Measurements from ENCODE around the gene SCAF8. TPM values are rescaled to one million over a fixed set of nuclear protein-coding genes. Genes with fewer than 3 reads are reported as not detected.

SCAF8 gene, protein sequence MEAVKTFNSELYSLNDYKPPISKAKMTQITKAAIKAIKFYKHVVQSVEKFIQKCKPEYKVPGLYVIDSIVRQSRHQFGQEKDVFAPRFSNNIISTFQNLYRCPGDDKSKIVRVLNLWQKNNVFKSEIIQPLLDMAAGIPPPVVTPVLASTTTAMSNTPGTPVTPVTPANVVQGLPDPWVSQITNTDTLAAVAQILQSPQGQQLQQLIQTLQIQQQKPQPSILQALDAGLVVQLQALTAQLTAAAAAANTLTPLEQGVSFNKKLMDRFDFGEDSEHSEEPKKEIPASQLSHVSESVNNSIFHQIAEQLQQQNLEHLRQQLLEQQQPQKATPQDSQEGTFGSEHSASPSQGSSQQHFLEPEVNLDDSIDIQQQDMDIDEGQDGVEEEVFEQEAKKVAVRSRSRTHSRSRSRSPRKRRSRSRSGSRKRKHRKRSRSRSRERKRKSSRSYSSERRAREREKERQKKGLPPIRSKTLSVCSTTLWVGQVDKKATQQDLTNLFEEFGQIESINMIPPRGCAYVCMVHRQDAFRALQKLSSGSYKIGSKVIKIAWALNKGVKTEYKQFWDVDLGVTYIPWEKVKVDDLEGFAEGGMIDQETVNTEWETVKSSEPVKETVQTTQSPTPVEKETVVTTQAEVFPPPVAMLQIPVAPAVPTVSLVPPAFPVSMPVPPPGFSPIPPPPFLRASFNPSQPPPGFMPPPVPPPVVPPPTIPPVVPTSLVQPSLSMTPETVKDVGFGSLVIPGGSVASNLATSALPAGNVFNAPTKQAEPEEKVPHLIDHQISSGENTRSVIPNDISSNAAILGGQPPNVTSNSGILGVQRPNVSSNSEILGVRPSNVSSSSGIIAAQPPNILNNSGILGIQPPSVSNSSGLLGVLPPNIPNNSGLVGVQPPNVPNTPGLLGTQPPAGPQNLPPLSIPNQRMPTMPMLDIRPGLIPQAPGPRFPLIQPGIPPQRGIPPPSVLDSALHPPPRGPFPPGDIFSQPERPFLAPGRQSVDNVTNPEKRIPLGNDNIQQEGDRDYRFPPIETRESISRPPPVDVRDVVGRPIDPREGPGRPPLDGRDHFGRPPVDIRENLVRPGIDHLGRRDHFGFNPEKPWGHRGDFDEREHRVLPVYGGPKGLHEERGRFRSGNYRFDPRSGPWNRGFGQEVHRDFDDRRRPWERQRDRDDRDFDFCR (N-terminal part only)
- total RNA-seq (10 to 100 TPM; 41.1 to 69.2 (median 54.9) TPM), polyA plus RNA-seq (10 to 100 TPM; 12.4 to 23.1 TPM), total RNA-seq (153 reads per million, percentile 90 among the genes with 10 or more reads in this experiment)

DNA sequence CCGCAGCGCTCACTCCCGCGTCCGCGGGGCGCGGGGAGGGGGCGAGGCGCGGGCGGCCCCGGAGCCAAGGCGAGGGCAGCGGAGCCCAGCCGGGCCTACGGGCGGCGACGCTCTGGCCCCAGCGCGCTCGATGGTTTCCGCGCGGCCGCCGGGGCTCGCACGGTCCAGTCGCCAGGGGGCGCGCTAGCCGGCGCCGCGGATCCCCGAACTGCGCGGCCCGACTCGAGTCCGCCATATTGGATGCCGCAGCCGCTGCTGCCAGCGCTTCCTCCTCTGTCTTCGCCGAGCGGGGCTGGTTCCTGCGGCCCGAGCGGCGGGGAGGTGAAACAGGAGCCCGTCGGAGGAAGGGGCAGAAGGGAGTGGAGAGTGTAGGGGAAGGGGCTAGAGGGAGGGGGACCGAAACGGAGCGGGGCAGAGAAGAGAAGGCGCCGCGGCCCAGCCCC is at the start of gene SCAF8:
Gene SCAF8 (plus strand): TSS at position 234 of the 443 bp plus-strand sequence. CDS start 485 bp downstream, outside the sequence.
- no peaks in the 10 kb centered on the region for H3K27me3 Mint-ChIP-seq
- Histone ChIP-seq H3K36me3 (ENCODE audit: control insufficient read depth in 2 of 3, insufficient read depth in 3 of 3, low read length in 3 of 3) (peaks cover 0 to 4% (median 0%) of the 10 kb centered on the region in 3 experiments), H3K4me1 (ENCODE audit: control insufficient read depth in 2 of 2, insufficient read depth in 2 of 2, low read length in 2 of 2) (peaks cover 27 to 37% of the 10 kb centered on the region in 2 donors), H3K9me3 (ENCODE audit: control insufficient read depth in 2 of 3, low read length in 3 of 3) (no peaks in the 10 kb centered on the region), H3K4me3 (ENCODE audit: low read length) (peak within 1 kb of the TSS; percentile 81), H3K27me3 (ENCODE audit: control insufficient read depth in 2 of 2, insufficient read depth in 2 of 2, low read length in 2 of 2) (no peaks in the 10 kb centered on the region), H3K27ac (ENCODE audit: low read depth, low read length) (peak within 1 kb of the TSS; percentile 93)
- H3K4me3 Mint-ChIP-seq, result peak within 1 kb of the TSS; percentile 89 to 98 (median 92)
- peaks cover 21 to 50% (median 45%) of the 10 kb centered on the region in 7 donors for H3K4me1 Mint-ChIP-seq
- peaks cover 0 to 10% (median 5%) of the 10 kb centered on the region in 5 donors for H3K36me3 Mint-ChIP-seq
- CTCF ChIA-PET, result interaction anchor here (1.3 kb wide), 1 partner anchor 52 kb away, joined by 3 read pairs; no protein-coding TSS in a partner anchor
- H3K9me3 Mint-ChIP-seq, result peaks cover 0 to 2% (median 0%) of the 10 kb centered on the region in 11 donors
- DNase-seq (peak; percentile 72 to 96 (median 90)), ATAC-seq (peak; percentile 88)
- POLR2A ChIA-PET, result interaction anchor here (1.0 kb wide), 1 partner anchor 73 kb away, joined by 4 read pairs; no protein-coding TSS in a partner anchor
- H3K27ac Mint-ChIP-seq, result peak within 1 kb of the TSS; percentile 85 to 99 (median 93)
- intact Hi-C loops (cut with micrococcal nuclease), result loop anchor here (1.0 to 5.0 kb wide), 15 partner anchors 14 to 1954 kb away; partner anchors contain the start of genes FBXO5 (in 2 of the 2), MTRF1L (in 2 of the 2) and TFB1M (in 2 of the 2)

DNA sequence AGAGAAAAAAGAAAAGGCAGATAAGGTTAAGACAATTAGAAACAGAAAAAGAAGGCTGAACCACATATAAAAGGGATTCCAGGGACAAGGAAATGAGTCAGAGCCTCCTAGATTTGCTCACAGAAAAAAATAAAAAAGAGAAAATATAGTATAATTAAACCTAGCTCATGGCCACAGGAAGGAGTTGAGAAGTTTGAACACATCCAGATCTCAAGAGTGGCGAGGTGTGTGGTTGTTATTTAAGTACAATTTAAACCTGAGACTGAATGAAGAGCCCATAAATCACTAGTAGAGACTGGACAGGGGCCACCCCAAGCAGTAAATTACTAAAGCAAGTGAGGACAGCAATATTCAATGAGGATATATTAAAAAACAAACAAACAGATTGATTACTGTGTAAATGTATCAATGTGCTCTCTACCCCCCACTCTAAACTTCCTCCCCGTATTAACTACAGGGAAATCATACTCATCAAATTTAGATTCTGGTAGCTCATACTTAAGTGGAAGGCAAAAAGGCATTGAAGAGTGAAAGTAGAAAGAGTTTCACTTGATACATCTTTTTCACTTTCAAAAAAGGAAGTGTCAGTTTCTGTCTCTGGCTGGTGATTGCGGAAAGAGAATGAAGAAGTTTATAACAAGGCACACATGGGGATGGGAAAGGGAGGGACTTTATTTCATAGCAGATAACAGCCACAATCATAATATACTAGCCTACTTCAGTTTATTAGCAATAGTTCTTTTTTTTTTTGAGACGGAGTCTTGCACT is 49.3 kb upstream of the SCAF8 start:
- peak overlapping the region in 8 of 10 donors; percentile 2 to 51 (median 34) for H3K4me3 Mint-ChIP-seq

DNA sequence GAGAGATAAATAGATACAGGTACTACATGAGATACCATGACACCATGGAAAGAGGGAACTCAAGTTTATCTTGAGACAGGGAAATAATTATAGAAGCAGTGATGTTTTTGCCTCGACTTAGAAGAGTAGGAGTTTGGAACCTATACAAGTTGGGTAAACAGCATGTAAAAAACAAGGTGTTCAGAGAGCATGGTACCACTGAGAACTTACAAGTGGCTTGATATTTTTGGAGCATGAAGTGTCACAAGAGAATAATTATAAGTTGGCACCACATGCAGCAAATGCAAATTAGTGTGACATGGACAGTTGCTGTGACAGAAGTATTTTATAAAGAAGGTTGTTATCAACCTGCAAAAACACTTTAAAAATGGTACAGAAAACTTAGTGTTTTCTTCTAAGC is 47.1 kb upstream of the SCAF8 start:
- Histone ChIP-seq H3K36me3 (ENCODE audit: control insufficient read depth in 2 of 3, insufficient read depth in 3 of 3, low read length in 3 of 3) (no peaks in the 10 kb centered on the region), H3K9me3 (ENCODE audit: control insufficient read depth in 2 of 3, low read length in 3 of 3) (no peaks in the 10 kb centered on the region), H3K4me3 (ENCODE audit: low read length) (no peak overlapping the region), H3K27ac (ENCODE audit: low read depth, low read length) (no peak overlapping the region), H3K4me1 (ENCODE audit: control insufficient read depth in 2 of 2, insufficient read depth in 2 of 2, low read length in 2 of 2) (no peaks in the 10 kb centered on the region), H3K27me3 (ENCODE audit: control insufficient read depth in 2 of 2, insufficient read depth in 2 of 2, low read length in 2 of 2) (no peaks in the 10 kb centered on the region)
- DNase-seq, result no peak
- no peak overlapping the region for H3K4me3 Mint-ChIP-seq
- intact Hi-C loops (cut with micrococcal nuclease), result no loop called here
- no peak overlapping the region for H3K27ac Mint-ChIP-seq
- H3K27me3 Mint-ChIP-seq, result peaks cover 0 to 15% (median 0%) of the 10 kb centered on the region in 5 donors
- POLR2A ChIA-PET, result interaction anchor here (0.6 kb wide), 1 partner anchor 721 kb away, joined by 4 read pairs; no protein-coding TSS in a partner anchor
- peaks cover 0 to 4% (median 0%) of the 10 kb centered on the region in 11 donors for H3K9me3 Mint-ChIP-seq
- CTCF ChIA-PET, result no interaction called here
- no peaks in the 10 kb centered on the region for H3K36me3 Mint-ChIP-seq
- no peak for ATAC-seq
- H3K4me1 Mint-ChIP-seq, result peaks cover 8 to 12% (median 11%) of the 10 kb centered on the region in 7 donors

More for the DNA sequence above, 49.3 kb upstream of the SCAF8 start:
- Mint-ChIP-seq H3K36me3 (no peaks in the 10 kb centered on the region), H3K4me1 (peaks cover 8 to 12% (median 11%) of the 10 kb centered on the region in 7 donors), H3K27ac (peak overlapping the region in 8 of 9 donors; percentile 32 to 76 (median 59)), H3K27me3 (peaks cover 0 to 15% (median 0%) of the 10 kb centered on the region in 5 donors), H3K9me3 (peaks cover 0 to 4% (median 0%) of the 10 kb centered on the region in 11 donors)
- no peaks in the 10 kb centered on the region for H3K4me1 ChIP-seq (ENCODE audit: control insufficient read depth in 2 of 2, insufficient read depth in 2 of 2, low read length in 2 of 2)
- ATAC-seq (peak; percentile 66), DNase-seq (peak in 2 of 9 donors; percentile 7 to 10)
- intact Hi-C loops (cut with micrococcal nuclease), result no loop called here
- no peaks in the 10 kb centered on the region for H3K9me3 ChIP-seq (ENCODE audit: control insufficient read depth in 2 of 3, low read length in 3 of 3)
- ChIA-PET POLR2A (interaction anchor here (1.5 kb wide), 1 partner anchor 9 kb away, joined by 3 read pairs; no protein-coding TSS in a partner anchor), CTCF (interaction anchor here (0.6 to 2.0 kb wide), 4 partner anchors 9 to 491 kb away, joined by 4 to 8 read pairs (median 4); no protein-coding TSS in a partner anchor)
- H3K4me3 ChIP-seq (ENCODE audit: low read length), result no peak overlapping the region
- no peaks in the 10 kb centered on the region for H3K27me3 ChIP-seq (ENCODE audit: control insufficient read depth in 2 of 2, insufficient read depth in 2 of 2, low read length in 2 of 2)
- no peak overlapping the region for H3K27ac ChIP-seq (ENCODE audit: low read depth, low read length)
- H3K36me3 ChIP-seq (ENCODE audit: control insufficient read depth in 2 of 3, insufficient read depth in 3 of 3, low read length in 3 of 3), result no peaks in the 10 kb centered on the region

DNA sequence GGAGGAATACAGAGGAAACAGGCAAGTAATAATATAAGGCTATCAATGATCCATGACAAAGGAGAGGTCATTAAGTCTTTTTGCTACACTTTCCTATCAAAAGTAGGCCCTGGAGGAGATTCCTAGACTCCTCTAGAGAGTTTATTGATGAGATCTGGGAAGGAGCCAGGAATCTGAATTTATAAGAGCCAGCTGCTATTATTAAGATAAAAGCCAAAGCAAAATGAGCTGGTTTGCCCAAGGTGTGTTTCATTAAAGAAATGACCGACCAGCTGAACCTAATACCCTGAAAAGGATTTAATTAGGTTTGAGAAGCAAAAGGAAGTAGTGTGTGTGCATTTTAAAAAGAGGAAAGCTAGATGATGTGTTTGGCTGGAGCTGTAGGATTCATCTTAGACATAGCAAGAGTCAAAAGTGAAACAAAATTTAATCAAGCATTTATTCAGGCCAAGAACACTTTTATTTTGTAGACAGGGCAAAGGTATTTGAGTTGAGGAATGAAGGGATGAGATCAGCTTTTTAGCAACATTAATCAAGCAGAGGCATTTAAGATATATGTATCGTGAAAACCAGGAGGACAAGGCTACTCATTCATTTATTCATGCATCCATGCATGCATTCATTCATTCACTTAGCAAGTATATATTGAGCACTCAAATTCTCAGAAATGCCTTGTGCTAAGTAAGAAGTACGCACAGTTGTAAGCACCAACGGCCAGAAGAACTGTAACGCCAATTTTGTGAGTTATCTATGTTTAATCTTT is 43.5 kb upstream of the SCAF8 start:
- H3K27ac ChIP-seq (ENCODE audit: low read depth, low read length), result no peak overlapping the region
- ATAC-seq (no peak), DNase-seq (no peak)
- H3K27me3 Mint-ChIP-seq, result peaks cover 0 to 8% (median 0%) of the 10 kb centered on the region in 5 donors
- peaks cover 0 to 4% (median 0%) of the 10 kb centered on the region in 11 donors for H3K9me3 Mint-ChIP-seq
- no peaks in the 10 kb centered on the region for H3K9me3 ChIP-seq (ENCODE audit: control insufficient read depth in 2 of 3, low read length in 3 of 3)
- no peaks in the 10 kb centered on the region for H3K27me3 ChIP-seq (ENCODE audit: control insufficient read depth in 2 of 2, insufficient read depth in 2 of 2, low read length in 2 of 2)
- CTCF ChIA-PET, result interaction anchor here (0.9 kb wide), 1 partner anchor 14 kb away, joined by 4 read pairs; no protein-coding TSS in a partner anchor
- H3K4me3 ChIP-seq (ENCODE audit: low read length), result no peak overlapping the region
- H3K27ac Mint-ChIP-seq, result no peak overlapping the region
- no peaks in the 10 kb centered on the region for H3K36me3 ChIP-seq (ENCODE audit: control insufficient read depth in 2 of 3, insufficient read depth in 3 of 3, low read length in 3 of 3)
- H3K4me1 ChIP-seq (ENCODE audit: control insufficient read depth in 2 of 2, insufficient read depth in 2 of 2, low read length in 2 of 2), result no peaks in the 10 kb centered on the region
- intact Hi-C loops (cut with micrococcal nuclease), result no loop called here
- H3K36me3 Mint-ChIP-seq, result no peaks in the 10 kb centered on the region
- POLR2A ChIA-PET, result no interaction called here
- no peaks in the 10 kb centered on the region for H3K4me1 Mint-ChIP-seq
- no peak overlapping the region for H3K4me3 Mint-ChIP-seq

DNA sequence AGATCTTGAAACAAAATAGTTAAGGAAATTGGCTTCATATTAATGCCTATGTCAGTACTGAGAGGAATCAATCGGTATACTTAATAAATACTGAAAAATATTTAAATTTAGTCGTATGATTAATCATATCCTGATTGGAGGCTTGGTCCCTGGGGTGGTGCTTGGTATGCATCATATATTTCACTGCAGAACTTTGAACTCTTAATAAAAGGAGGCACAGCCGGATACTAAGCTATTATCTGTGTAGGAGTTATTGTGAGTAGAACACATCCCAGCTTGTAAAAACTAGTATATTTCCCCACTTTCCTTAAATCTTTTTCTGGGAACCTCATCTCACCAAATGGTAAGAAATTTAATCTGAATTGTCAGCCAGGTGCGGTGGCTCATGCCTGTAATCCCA is 42.4 kb upstream of the SCAF8 start:
- no peak overlapping the region for H3K27ac ChIP-seq (ENCODE audit: low read depth, low read length)
- peaks cover 0 to 4% (median 0%) of the 10 kb centered on the region in 11 donors for H3K9me3 Mint-ChIP-seq
- CTCF ChIA-PET, result interaction anchor here (1.3 kb wide), 1 partner anchor 15 kb away, joined by 3 read pairs; no protein-coding TSS in a partner anchor
- H3K9me3 ChIP-seq (ENCODE audit: control insufficient read depth in 2 of 3, low read length in 3 of 3), result no peaks in the 10 kb centered on the region
- intact Hi-C loops (cut with micrococcal nuclease), result no loop called here
- no peaks in the 10 kb centered on the region for H3K4me1 Mint-ChIP-seq
- H3K27me3 ChIP-seq (ENCODE audit: control insufficient read depth in 2 of 2, insufficient read depth in 2 of 2, low read length in 2 of 2), result no peaks in the 10 kb centered on the region
- H3K27ac Mint-ChIP-seq, result no peak overlapping the region
- H3K4me3 Mint-ChIP-seq, result no peak overlapping the region
- H3K36me3 ChIP-seq (ENCODE audit: control insufficient read depth in 2 of 3, insufficient read depth in 3 of 3, low read length in 3 of 3), result no peaks in the 10 kb centered on the region
- peaks cover 0 to 3% (median 0%) of the 10 kb centered on the region in 5 donors for H3K27me3 Mint-ChIP-seq
- H3K4me3 ChIP-seq (ENCODE audit: low read length), result no peak overlapping the region
- POLR2A ChIA-PET, result no interaction called here
- ATAC-seq, result no peak
- H3K4me1 ChIP-seq (ENCODE audit: control insufficient read depth in 2 of 2, insufficient read depth in 2 of 2, low read length in 2 of 2), result no peaks in the 10 kb centered on the region
- no peaks in the 10 kb centered on the region for H3K36me3 Mint-ChIP-seq
- no peak for DNase-seq

Data from naive thymus-derived CD4-positive, alpha-beta T cell (primary cell).